GM12892 (cell line): Measurements from ENCODE around the gene PRKACB.

Experiments used
- POLR2A ChIP-seq: IDR thresholded peaks from 2 replicates; pipeline ENCODE4 v1.6.1; 2011; ENCODE audit warnings: low read depth, low read length, control low read depth
- POLR2AphosphoS5 ChIP-seq: IDR thresholded peaks from 2 replicates; pipeline ENCODE4 v1.6.1; 2011; ENCODE audit warnings: low read depth, low read length, control low read depth

DNA sequence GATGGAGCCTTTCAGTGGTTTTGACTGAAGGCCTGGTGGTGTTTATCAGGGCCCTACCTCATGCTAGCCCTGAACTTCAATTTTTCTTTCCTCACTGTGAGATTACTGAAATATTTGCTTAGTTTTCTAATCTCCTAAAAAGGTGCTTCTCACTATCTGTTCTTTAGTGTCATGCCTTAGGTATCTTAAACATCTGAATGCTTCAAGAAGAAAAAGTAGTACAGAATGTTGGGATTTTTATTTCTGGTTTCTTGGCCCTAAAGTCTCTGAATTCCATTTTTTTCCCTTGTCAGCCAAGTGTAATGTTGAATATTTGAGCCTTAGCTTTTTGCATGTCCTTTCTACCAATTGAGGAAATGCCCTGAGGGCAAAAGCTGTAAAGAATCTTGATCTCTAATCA lies 47.9 kb upstream of the PRKACB start:
- TF ChIP-seq POLR2A = no peak
- TF ChIP-seq POLR2AphosphoS5 = no peak
